ENCODE measurements around the gene POGLUT3.
A peak's percentile ranks its signal among the peaks of the same experiment; 100 is the strongest.

Gene POGLUT3

DNA sequence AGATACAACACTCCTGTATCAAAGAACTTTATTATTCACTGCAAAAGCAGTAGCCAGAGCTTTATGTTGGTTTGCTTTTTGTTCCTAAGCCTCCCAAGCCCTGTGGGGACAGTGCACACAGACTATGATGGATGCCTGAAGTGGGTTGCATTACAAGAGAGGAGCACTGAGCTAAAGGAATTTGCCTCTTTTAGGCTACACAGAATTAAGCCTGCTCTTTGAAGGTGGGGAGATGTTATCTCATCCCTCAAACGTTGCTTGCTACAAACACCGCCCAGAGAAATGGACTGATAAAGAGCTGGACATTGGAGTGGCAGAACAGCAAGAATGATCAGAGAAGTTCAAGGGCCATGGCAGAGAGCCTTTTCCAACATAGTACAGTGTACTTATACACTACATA, 2.5 kb upstream of the POGLUT3 start:
- no peak for DNase-seq (ENCODE audit: low spot score)

DNA sequence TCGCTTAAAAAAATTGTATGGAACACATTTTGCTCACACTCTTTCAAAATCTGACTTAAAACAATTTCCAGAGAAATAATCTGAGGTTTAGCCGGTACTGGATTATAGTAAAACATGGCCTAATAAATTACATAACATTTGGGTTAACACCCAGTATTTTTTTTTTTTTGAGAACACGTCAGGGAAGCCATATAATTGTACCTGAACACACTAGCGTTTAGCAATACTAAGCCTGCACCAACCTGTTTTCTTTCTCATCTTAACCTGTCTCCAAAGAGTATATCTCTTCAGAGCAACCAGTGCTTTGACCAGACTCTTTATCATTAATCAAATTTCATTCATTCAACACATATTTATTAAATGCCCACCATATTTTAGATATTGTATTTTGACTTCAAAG, 2.0 kb upstream of the POGLUT3 start:
- DNase-seq (ENCODE audit: low spot score), result no peak

DNA sequence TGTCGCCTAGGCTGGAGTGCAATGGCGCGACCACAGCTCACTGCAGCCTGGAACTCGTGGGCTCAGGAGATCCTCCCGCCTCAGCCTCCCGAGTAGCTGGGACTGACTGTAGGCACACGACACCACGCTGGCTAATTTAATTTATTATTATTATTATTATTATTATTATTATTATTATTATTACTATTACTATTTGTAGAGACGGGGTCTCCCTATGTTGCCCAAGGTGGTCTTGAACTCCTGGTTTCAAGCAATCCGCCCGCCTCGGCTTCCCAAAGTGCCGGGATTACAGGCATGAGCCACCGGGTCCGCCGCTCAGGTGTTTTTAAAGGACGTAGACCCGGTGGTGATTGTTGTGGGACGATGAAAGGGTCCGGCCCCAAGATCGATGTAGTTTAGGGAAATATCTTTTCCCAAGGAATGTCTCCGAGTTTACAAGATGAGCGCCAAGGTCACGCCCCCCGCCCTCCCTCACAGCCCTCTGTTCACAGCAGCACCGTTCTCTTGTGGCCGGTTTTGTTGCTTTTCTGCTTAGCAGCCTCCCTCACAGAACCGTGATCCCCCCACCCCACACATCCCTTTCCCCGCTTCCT, 728 bp upstream of the POGLUT3 start:
- no peak for DNase-seq (ENCODE audit: low spot score)

DNA sequence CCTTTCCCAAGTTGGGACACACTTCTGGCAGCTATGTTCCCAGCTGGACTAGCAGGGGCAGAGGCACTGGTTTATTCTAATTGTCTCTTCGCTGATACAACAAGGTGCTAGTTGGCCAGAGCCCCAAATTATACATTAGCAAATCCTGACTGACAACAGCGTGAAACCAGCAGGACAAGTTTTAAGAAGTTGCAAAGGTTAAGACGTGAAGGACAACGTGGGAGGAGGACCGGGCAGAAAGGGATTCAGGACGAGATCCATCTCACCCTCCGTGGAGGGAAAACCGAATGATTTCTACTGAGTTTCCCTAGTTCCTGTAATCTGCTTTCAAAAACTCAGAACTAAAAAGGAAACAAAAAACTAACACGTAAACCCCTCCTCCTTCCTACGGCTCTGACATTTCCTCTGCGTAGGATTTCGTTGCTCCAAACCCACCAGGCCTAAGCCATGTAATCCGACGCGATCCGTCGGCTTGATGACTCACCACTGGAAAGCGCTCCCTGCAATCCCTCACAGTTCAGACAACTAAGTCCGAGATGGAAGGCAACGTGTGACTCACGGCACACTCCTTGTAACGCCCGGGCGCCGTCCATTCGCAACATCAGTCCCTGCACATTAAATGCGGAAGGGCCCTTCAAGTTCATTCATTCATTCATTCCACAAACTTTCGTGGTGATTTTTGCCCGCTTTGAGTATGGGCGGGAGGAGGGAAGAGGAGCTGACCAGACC, 703 bp downstream of the POGLUT3 start:
- DNase-seq (ENCODE audit: low spot score), result peak; percentile 69

DNA sequence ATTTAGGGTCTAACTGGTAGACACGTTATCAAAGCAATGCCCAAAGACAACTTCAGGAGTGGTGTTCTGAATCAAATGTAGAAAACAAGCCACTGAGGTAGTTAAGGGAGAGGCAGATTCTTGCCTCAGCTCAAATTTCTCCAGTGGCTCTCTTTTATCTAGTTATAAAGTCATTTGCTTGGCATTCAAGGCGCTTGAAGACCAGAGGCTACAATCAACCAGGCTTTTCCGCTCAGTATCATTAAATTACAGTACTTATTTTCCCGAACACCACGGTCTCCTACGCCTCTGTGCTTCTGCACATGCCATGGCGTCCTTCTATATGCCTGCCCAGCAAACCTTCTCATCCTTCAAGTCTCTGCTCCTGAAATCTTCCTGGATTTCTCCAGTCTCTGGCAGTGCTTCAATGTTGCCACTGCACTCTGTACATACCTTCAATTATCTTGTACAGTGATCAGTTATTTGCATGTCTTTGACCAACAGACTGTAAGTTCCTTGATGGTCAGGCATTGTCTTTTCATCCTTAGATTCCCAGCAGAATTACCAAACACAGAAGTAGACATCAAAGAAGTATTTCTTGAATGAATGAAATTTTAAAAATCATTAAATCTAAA, 1.4 kb downstream of the POGLUT3 start:
- no peak for DNase-seq (ENCODE audit: low spot score)

DNA sequence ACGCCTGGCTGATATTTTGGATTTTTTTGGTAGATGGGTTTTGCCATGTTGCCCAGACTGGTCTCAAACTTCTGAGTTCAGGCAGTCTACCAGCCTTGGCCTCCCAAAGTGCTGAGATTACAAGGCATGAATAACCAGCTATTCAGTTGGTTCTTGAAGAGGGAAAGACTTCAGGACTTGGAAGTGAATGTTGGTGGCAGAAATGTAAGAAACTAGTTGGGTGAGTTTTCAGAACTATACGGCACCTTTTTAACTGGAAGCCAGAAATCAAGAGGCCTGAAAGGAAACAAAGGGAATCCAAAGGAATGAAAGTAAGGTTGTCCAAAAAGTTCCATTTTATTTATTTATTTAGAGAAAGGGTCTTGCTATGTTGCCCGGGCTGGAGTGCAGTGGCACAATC, 2.9 kb downstream of the POGLUT3 start:
- no peak for DNase-seq (ENCODE audit: low spot score)

DNA sequence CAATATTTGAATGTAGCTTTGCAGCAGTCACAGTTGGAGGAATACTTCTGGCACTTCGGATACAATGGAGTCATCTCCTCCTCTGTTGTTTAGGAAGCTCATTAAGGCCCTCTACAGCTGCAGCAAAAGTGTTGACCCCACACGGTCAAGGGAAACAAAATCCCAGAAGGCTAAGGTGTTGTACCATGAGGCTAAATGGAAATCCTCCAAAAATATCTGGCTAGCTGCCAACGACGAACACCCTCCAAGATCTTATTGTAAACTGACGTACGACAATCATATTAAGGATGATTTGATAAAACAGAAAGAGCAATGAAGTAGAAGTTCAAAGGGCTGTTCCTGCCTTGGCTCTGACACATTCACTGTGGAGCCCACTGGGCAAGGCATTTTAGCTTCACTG, 4.0 kb downstream of the POGLUT3 start:
- DNase-seq (ENCODE audit: low spot score), result no peak

DNA sequence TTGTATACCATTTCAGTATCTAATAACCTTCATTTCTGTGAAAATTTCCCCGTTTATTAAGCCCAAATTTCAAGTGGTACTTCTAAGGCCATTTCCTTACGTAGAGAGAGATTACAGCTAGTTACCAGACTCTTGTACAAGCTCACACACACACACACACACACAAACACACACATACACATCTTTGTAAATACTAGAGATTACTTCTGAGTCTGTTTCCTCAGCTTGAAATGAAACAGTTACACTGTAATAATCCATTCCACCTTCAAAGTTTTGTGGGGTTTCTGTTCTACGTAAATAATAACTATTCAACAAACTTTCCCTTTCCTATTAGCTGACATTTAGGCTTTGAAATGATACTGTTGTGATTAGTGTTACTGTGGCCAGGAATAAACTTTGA, 6.2 kb downstream of the POGLUT3 start:
- DNase-seq (ENCODE audit: low spot score), result no peak

DNA sequence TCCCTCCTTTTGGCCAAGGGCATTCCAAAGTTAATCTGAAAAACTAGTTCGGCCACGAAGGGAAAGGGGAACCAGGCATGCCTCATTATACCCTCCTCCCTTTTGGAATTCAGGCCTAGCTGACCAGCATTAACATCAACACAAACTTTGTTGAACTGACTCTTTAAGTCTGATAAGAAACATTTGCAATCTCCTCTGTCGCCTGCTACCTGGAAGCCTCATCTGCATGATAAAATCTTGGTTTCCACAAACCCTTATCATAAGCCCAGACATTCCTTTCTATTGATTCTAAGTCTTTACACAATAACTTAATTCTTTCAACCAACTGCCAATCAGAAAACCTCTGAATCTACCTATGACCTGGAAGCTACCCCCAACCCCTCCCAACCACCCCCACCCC, 11.4 kb downstream of the POGLUT3 start:
- DNase-seq (ENCODE audit: low spot score), result no peak

DNA sequence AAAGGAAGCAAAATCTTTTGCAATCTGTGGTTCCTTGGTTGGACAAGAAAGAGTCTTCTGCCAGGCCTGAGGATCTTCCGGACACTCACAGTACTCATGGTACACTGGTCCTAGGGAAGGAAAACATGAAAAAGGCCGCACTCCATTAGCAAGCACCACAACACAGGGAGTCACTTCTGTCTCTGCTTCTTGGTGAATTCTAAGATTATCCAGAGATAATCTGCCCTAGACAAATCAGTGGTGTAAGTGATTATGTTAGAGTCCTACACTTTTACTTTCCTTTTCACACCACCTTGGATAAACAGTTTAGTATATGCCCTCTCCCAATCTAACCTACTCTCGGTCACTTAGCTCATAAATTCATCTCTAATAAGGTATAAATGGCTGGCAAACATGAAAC, 11.9 kb downstream of the POGLUT3 start:
- DNase-seq (ENCODE audit: low spot score), result no peak

DNA sequence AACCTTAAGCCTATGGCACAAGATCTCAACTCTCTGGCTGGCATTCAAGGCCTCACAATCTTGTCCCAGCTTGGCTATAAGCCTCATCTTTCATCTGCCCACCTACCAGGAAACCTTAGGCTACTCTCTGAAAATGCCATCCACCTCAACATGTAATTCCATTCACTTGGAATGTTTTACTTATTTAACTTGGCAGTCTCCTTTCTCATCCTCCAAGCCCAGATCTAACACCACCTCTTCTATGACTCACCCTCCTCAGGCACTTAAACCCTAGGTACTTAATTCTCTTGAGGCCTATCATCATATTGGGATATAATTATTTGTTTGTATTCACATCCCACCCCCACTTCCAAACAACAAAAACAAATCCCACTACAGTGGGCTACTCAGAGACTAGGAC, 15.0 kb downstream of the POGLUT3 start:
- no peak for DNase-seq (ENCODE audit: low spot score)

DNA sequence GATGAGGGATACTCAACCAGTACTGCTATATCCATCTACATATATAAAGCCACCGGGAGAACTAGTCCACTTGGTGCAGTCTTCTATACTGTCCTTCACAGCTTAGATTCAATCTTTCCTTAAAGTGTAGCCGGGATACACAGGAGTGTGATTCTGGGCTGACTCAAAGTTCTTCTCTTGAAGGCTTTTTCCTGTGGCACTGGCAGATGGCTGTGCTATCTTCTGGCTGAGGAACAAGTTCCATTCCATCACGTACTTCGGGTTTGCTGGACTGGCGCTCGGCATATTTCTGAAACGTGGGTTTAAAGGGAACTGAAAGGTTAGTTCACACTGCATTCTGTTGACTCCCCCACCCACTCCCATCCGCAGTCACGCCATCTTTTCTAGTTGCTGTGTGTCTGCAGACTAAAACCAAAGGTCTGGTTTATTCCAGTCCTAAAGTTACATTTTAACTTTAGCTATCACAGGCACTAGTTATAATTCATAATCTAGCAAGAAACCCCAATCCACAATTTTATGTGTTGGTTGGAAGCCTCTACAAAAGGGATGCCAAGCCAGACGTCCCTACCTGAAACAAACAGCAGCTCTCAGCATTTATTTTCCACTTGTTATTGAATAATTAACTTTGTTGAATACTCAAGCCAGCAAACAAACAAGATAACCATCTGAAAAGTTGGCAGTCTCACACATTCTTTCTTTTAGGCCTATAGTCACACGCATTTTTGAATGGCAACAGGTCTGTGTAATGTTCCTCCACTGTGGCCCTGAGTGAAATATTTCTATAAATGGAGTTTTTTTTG, 23.3 kb downstream of the POGLUT3 start:
- DNase-seq (ENCODE audit: low spot score), result no peak

DNA sequence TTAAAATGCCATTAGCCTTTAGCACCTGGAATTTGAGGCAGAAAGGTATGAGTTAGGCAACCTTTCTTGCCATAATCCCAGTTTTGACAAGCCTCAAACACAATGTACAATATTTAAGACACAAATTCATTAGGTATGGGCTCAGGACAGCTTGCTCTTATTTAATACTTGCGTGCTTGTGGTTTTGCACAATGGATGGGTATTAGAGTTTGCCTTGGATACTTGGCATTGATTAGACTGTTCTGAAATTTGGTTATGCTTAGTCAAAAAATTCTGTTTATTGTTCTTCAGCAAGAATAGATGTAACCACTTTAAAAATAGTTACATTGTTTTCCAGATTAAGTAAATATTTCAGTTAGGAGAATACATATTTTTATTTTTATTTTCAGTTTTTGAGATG, 25.5 kb downstream of the POGLUT3 start:
- DNase-seq (ENCODE audit: low spot score), result no peak

DNA sequence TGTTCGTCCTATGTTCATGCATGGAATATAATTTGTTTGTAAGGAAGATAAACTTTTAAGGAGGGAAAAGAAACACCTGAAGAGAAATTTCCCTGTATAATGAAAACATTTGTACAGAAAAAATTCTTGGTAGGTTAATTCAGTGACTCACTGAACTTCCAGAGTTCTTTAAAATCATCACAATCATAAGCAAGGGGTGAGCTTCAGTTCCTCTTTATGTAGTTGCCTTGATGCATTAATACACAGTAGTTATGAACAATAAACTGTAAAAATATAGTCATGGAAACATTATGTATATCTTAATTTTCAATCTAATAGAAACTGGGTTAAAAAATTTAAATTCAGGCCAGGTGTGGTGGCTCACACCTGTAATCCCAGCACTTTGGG, 29.7 kb downstream of the POGLUT3 start:
- DNase-seq (ENCODE audit: low spot score), result no peak

DNA sequence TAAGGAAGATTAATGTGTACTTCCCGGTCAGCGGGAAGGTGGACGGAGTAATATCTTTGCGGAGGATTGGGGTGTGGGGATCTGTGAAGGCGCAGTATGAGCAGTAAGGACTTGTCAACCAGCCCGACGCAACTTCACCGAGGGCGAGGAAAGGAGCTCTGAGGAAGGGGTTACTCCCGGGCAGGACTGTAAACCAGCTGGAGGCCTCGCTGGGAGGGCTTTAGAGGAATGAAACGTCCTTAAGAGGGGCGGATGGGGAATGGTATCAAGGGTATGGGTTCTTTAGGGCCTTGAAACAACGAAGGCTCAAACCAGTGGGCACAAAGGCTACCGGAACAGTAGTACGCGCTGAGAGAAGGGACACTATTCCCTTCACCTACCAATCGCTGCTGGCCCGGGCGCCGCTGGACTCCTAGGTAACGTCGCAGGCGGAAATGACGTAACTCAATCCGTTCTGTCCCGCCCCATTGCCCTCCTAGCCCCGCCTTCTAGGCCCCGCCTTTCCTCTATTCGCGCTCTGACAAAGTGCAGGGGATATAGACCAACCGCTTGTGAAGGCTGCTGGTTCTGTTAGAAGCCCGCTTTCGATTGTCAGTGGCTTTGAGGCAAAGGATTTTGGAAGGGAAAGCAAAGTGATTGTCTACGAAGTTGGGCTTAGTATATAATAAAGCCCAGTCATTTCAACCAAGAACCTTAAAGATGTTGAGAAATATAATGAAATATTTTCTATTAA, 30.9 kb downstream of the POGLUT3 start, which contains the start of gene C11orf65:
Gene C11orf65, minus strand, starts transcription at position 439 of the 733 bp plus-strand sequence. CDS start 5,970 bp downstream, outside the sequence.
- peak; percentile 96 for DNase-seq (ENCODE audit: low spot score)

DNA sequence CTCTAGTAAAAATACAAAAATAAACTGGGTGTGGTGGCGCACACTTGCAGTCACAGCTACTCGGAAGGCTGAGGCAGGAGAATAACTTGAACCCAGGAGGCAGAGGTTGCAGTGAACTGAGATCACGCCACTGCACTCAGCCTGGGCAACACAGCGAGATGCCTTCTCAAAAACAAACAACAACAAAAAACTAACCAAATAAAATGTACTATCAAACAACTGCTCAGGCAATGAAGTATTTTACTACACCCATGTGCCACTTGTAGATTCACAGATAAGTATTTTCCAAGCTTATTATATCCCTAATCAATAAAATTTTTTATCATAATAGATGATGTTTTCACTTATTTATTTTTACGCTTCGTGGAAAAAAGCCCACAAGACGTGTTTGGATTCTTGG, 31.8 kb downstream of the POGLUT3 start:
- DNase-seq (ENCODE audit: low spot score), result no peak

DNA sequence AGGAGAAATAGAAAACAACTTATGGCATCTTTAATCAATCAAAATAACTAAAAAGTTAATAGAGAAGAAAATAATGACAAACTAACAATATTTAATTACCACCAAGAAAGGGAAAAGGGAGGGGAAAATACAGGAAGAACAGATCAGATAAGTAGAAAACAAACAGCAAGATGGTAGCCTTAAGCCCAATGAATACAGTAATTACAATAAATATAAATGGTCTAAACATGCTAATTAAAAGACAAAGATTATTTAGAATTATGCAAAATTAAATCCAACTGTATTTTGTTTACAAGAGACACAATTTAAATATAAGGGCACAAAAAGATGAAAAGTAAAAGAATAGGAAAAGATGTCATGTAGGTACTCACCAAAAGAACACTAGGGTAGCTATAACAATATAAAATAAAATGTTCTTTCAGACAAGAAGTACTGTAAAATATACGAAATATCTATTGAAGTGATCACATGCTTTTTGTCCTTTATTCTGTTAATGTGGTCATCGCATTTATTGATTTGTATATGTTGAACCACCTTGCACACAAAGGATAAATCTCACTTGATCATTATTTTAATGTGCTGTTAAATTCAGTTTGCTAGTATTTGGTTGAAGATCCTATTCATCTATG, 44.9 kb downstream of the POGLUT3 start:
- DNase-seq (ENCODE audit: low spot score), result no peak
